ENCODE measurements around the gene OR7G3.

The OR7G3 gene

GRCh38 chr19:9166846-9167245 is 40.1 kb upstream of the OR7G3 start:
- Histone ChIP-seq H3K4me3 (ENCODE audit: low read length) (no peak overlapping the region), H4K20me1 (ENCODE audit: control insufficient read depth, insufficient read depth, low read depth, low read length) (no peaks in the 10 kb centered on the region; the same call in 1 of the 2 replicates), H3K4me2 (ENCODE audit: low read length) (no peak overlapping the region), H3K9me2 (replicated peaks; ENCODE audit: control insufficient read depth, low read length) (no peaks in the 10 kb centered on the region), H3K79me2 (ENCODE audit: control insufficient read depth, low read length) (no peaks in the 10 kb centered on the region), H3K27me3 (ENCODE audit: control insufficient read depth, low read length) (no peaks in the 10 kb centered on the region), H3F3A (ENCODE audit: control insufficient read depth, insufficient read depth) (no peaks in the 10 kb centered on the region), H3K36me3 (ENCODE audit: control insufficient read depth, low read length) (peaks cover 37% of the 10 kb centered on the region), H3K27ac (ENCODE audit: low read depth, low read length) (no peak overlapping the region), H3K4me1 (ENCODE audit: control insufficient read depth, low read length) (no peaks in the 10 kb centered on the region), H3K9me3 (ENCODE audit: control insufficient read depth, insufficient read depth, low read length) (no peaks in the 10 kb centered on the region)
- TF ChIP-seq CTCF (IDR thresholded peaks at IDR 0.05; ENCODE audit: low read depth, low read length, poor library complexity, severe bottlenecking) = no peak
- no peak for TF ChIP-seq EZH2phosphoT487 (IDR thresholded peaks at IDR 0.05; ENCODE audit: borderline replicate concordance, low read length)

- H3K9me3 ChIP-seq (ENCODE audit: control insufficient read depth, insufficient read depth, low read length) = no peaks in the 10 kb centered on the region
Measured at GRCh38 chr19:9165261-9165660, 38.5 kb upstream of the OR7G3 start.

GRCh38 chr19:9161427-9161826 is 34.7 kb upstream of the OR7G3 start:
- no peak overlapping the region for H3K27ac ChIP-seq (ENCODE audit: low read depth, low read length)
- H3F3A ChIP-seq (ENCODE audit: control insufficient read depth, insufficient read depth) = no peaks in the 10 kb centered on the region
- no peak overlapping the region for H3K4me3 ChIP-seq (ENCODE audit: low read length)
- peaks cover 82% of the 10 kb centered on the region for H3K36me3 ChIP-seq (ENCODE audit: control insufficient read depth, low read length)
- no peaks in the 10 kb centered on the region for H3K9me2 ChIP-seq (replicated peaks; ENCODE audit: control insufficient read depth, low read length)
- H4K20me1 ChIP-seq (ENCODE audit: control insufficient read depth, insufficient read depth, low read depth, low read length) = no peaks in the 10 kb centered on the region; the same call in 1 of the 2 replicates
- H3K4me2 ChIP-seq (ENCODE audit: low read length) = no peak overlapping the region
- H3K4me1 ChIP-seq (ENCODE audit: control insufficient read depth, low read length) = peaks cover 1% of the 10 kb centered on the region; the same call in 1 of the 2 replicates
- TF ChIP-seq CTCF (IDR thresholded peaks at IDR 0.05; ENCODE audit: low read depth, low read length, poor library complexity, severe bottlenecking) (no peak), EZH2phosphoT487 (IDR thresholded peaks at IDR 0.05; ENCODE audit: borderline replicate concordance, low read length) (no peak)
- no peaks in the 10 kb centered on the region for H3K27me3 ChIP-seq (ENCODE audit: control insufficient read depth, low read length)
- H3K79me2 ChIP-seq (ENCODE audit: control insufficient read depth, low read length) = peaks cover 13% of the 10 kb centered on the region
- H3K9me3 ChIP-seq (ENCODE audit: control insufficient read depth, insufficient read depth, low read length) = no peaks in the 10 kb centered on the region

More at GRCh38 chr19:9165261-9165660, 38.5 kb upstream of the OR7G3 start:
- TF ChIP-seq CTCF (IDR thresholded peaks at IDR 0.05; ENCODE audit: low read depth, low read length, poor library complexity, severe bottlenecking) (no peak), EZH2phosphoT487 (IDR thresholded peaks at IDR 0.05; ENCODE audit: borderline replicate concordance, low read length) (no peak)
- Histone ChIP-seq H3K4me3 (ENCODE audit: low read length) (no peak overlapping the region), H3K4me1 (ENCODE audit: control insufficient read depth, low read length) (no peaks in the 10 kb centered on the region), H3K36me3 (ENCODE audit: control insufficient read depth, low read length) (peaks cover 53% of the 10 kb centered on the region), H4K20me1 (ENCODE audit: control insufficient read depth, insufficient read depth, low read depth, low read length) (no peaks in the 10 kb centered on the region; the same call in 1 of the 2 replicates), H3K27me3 (ENCODE audit: control insufficient read depth, low read length) (no peaks in the 10 kb centered on the region), H3F3A (ENCODE audit: control insufficient read depth, insufficient read depth) (no peaks in the 10 kb centered on the region), H3K4me2 (ENCODE audit: low read length) (no peak overlapping the region), H3K9me2 (replicated peaks; ENCODE audit: control insufficient read depth, low read length) (no peaks in the 10 kb centered on the region), H3K79me2 (ENCODE audit: control insufficient read depth, low read length) (no peaks in the 10 kb centered on the region), H3K27ac (ENCODE audit: low read depth, low read length) (no peak overlapping the region)
